Loucy (cell line): Measurements from ENCODE around the gene TAS2R50.

Experiments used
- CTCF ChIP-seq: fragments of 200-600 bp; sonication (generic); conservative IDR thresholded peaks from 2 replicates; pipeline ENCODE4 v1.5.1; 2014; ENCODE audit warnings: mild to moderate bottlenecking, antibody characterized with exemption, low read length
- EZH2phosphoT487 ChIP-seq: fragments of 200-600 bp; IDR thresholded peaks from 2 replicates; pipeline ENCODE4 v1.6.1; 2018; ENCODE audit warnings: antibody characterized with exemption, mild to moderate bottlenecking, moderate library complexity, borderline replicate concordance

- TF ChIP-seq CTCF (no peak), EZH2phosphoT487 (no peak)
Observed at GRCh38 chr12:10998204-10998603, 11.5 kb upstream of the TAS2R50 start, which contains the start of gene TAS2R20.
